ENCODE measurements around the gene CYP46A1.

Gene CYP46A1

GRCh38 chr14:99674064-99674650, 9.9 kb upstream of the CYP46A1 start:
- no peak for TF ChIP-seq CTCF (conservative IDR thresholded peaks at IDR 0.05; ENCODE audit: low read depth, low read length)
- no peak for DNase-seq (ENCODE audit: low read depth)
- no peak overlapping the region for H3K4me3 ChIP-seq (ENCODE audit: low read length)

- DNase-seq (ENCODE audit: low read depth), result no peak
- H3K4me3 ChIP-seq (ENCODE audit: low read length), result no peak overlapping the region
- no peak for TF ChIP-seq CTCF (conservative IDR thresholded peaks at IDR 0.05; ENCODE audit: low read depth, low read length)
Measured at GRCh38 chr14:99674776-99675381, 9.2 kb upstream of the CYP46A1 start.

GRCh38 chr14:99675382-99675835, 8.7 kb upstream of the CYP46A1 start:
- no peak for DNase-seq (ENCODE audit: low read depth)
- TF ChIP-seq CTCF (conservative IDR thresholded peaks at IDR 0.05; ENCODE audit: low read depth, low read length), result no peak
- no peak overlapping the region for H3K4me3 ChIP-seq (ENCODE audit: low read length)

- no peak for DNase-seq (ENCODE audit: low read depth)
- no peak overlapping the region for H3K4me3 ChIP-seq (ENCODE audit: low read length)
- TF ChIP-seq CTCF (conservative IDR thresholded peaks at IDR 0.05; ENCODE audit: low read depth, low read length), result no peak
Measured at GRCh38 chr14:99675951-99676350, 8.1 kb upstream of the CYP46A1 start.

DNA sequence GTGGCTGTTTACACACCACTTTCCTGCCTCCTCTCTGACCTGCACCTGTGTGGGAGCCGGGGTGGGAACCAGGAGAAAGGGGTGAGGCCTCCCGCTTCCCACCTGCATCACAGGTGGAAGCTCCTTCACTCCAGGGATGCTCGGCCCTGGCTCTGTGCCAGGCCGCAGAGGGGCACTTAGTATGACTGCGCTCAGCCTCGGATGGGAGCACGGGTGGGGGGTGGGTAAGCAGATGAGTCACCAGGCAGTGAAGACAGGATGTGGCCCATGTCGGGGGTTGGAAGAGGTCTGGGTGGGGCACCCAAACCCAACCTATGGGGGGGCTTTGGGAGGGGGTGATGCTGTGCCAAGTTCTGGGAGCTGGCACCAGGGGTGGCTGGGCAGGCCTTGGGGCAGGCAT, 7.4 kb upstream of the CYP46A1 start:
- no peak for DNase-seq (ENCODE audit: low read depth)
- no peak for TF ChIP-seq CTCF (conservative IDR thresholded peaks at IDR 0.05; ENCODE audit: low read depth, low read length)
- H3K4me3 ChIP-seq (ENCODE audit: low read length), result no peak overlapping the region

- TF ChIP-seq CTCF (conservative IDR thresholded peaks at IDR 0.05; ENCODE audit: low read depth, low read length), result no peak
- DNase-seq (ENCODE audit: low read depth), result peak; percentile 18
- H3K4me3 ChIP-seq (ENCODE audit: low read length), result no peak overlapping the region
Measured at GRCh38 chr14:99677231-99678140, 6.6 kb upstream of the CYP46A1 start.
